GM12878 (cell line): ENCODE measurements around the gene NRG2. TPM values are rescaled to one million over a fixed set of nuclear protein-coding genes. Genes with fewer than 3 reads are reported as not detected.

Experiments
- ATAC-seq: fragments of 200-7000 bp; cut with Tn5 transposase; 3 replicates; pipeline ENCODE4 v1.9.1; 2020; ENCODE audit warnings: mild to moderate bottlenecking, moderate library complexity
- BruUV-seq: library from RNA; stranded (reverse); fragments of 400-500 nt; replicated peaks from 2 replicates; lab custom pipeline; 2021; lab: Mats Ljungman, UMichigan
- CTCF ChIA-PET: fragments of 300-600 bp; sonication (Branson Sonifier 250); formaldehyde crosslinking; extraction: SDS; loops from one replicate; lab custom pipeline; 2021; ENCODE audit warnings: inconsistent platforms; lab: Yijun Ruan, JAX
- POLR2A ChIA-PET: fragments of 350-600 bp; formaldehyde crosslinking; extraction: SDS; loops from one replicate; lab custom pipeline; 2021; ENCODE audit warnings: inconsistent platforms; lab: Charles Lee
- RAD21 ChIA-PET: fragments of 300-600 bp; sonication (Branson Sonifier 250); formaldehyde crosslinking; loops from one replicate; lab custom pipeline; 2023; ENCODE audit warnings: antibody characterized with exemption; ENCODE audit not compliant: unreplicated experiment; lab: Charles Lee
- SMC1A ChIA-PET: fragments of 300-600 bp; sonication (Branson Sonifier 250); formaldehyde crosslinking; loops from one replicate; lab custom pipeline; 2023; ENCODE audit not compliant: unreplicated experiment, uncharacterized antibody; lab: Charles Lee
- DNase-seq: peaks from one replicate; pipeline ENCODE4 v3.0.0-alpha.2; 2011; ENCODE audit warnings: low read depth, low spot score
- FAIRE-seq: peaks from 3 replicates; lab custom pipeline; 2011; peaks lifted over from hg19 to GRCh38; lab: Jason Lieb, UNC
- H2AFZ ChIP-seq: 2 replicates; pipeline ENCODE4 v1.6.0; 2011; ENCODE audit warnings: low read depth, low read length, control low read depth; ENCODE audit not compliant: control insufficient read depth
- H3K27ac ChIP-seq: 2 replicates; pipeline ENCODE4 v1.5.1; 2011; ENCODE audit warnings: control low read depth; ENCODE audit not compliant: control insufficient read depth, insufficient read depth
- H3K27me3 ChIP-seq, 2 experiments: replicated peaks in 1 of 2; 2 replicates each; pipeline versions ENCODE4 v1.6.0 to v1.6.1; 2011; ENCODE audit warnings: low read length in 1 of 2; ENCODE audit not compliant: control insufficient read depth in 2 of 2, insufficient read depth in 2 of 2
- H3K36me3 ChIP-seq, 2 experiments: 2 replicates each; pipeline ENCODE4 v1.5.1; 2011; ENCODE audit warnings: low read length in 1 of 2; ENCODE audit not compliant: control insufficient read depth in 2 of 2, insufficient read depth in 2 of 2
- H3K4me1 ChIP-seq: 2 replicates; pipeline ENCODE4 v1.6.1; 2011; ENCODE audit warnings: mild to moderate bottlenecking, low read length, moderate library complexity, mixed read lengths; ENCODE audit not compliant: control insufficient read depth, insufficient read depth
- H3K4me2 ChIP-seq: 2 replicates; pipeline ENCODE4 v1.6.0; 2011; ENCODE audit warnings: control low read depth; ENCODE audit not compliant: control insufficient read depth, insufficient read depth
- H3K4me3 ChIP-seq: fragments of 200-600 bp; sonication (generic); 2 replicates; pipeline ENCODE4 v1.5.1; 2016
- H3K79me2 ChIP-seq: 2 replicates; pipeline ENCODE4 v1.6.0; 2011; ENCODE audit warnings: low read length; ENCODE audit not compliant: control insufficient read depth, insufficient read depth
- H3K9ac ChIP-seq: 2 replicates; pipeline ENCODE4 v1.8.0; 2011; ENCODE audit warnings: low read length, control low read depth, mixed read lengths; ENCODE audit not compliant: control insufficient read depth, insufficient read depth
- H3K9me3 ChIP-seq: replicated peaks from 3 replicates; pipeline ENCODE4 v1.5.1; 2011; ENCODE audit warnings: mild to moderate bottlenecking, low read length; ENCODE audit not compliant: control insufficient read depth, insufficient read depth
- H4K20me1 ChIP-seq: 2 replicates; pipeline ENCODE4 v1.6.0; 2011; ENCODE audit not compliant: control insufficient read depth, insufficient read depth
- CBX5 ChIP-seq: sonication (generic); IDR thresholded peaks from 2 replicates; pipeline ENCODE4 v1.6.1; 2016; ENCODE audit warnings: low read depth, moderate library complexity, mild to moderate bottlenecking, inconsistent platforms
- CHD1 ChIP-seq: IDR thresholded peaks from 2 replicates; pipeline ENCODE4 v1.6.1; 2012; ENCODE audit warnings: low read depth, low read length, improper control_type of control experiment
- E2F8 ChIP-seq: fragments of 450-650 bp; IDR thresholded peaks from 2 replicates; pipeline ENCODE4 v1.6.1; 2018; ENCODE audit warnings: mild to moderate bottlenecking, low read depth, moderate library complexity; ENCODE audit not compliant: partially characterized antibody
- RB1 ChIP-seq: fragments of 450-650 bp; formaldehyde crosslinking; IDR thresholded peaks from 2 replicates; pipeline ENCODE4 v1.6.1; 2017; ENCODE audit warnings: mild to moderate bottlenecking, borderline replicate concordance
- RBBP5 ChIP-seq: fragments of 200-600 bp; sonication (generic); conservative IDR thresholded peaks from 2 replicates; pipeline ENCODE4 v1.6.1; 2016
- ZNF384 ChIP-seq: IDR thresholded peaks from 2 replicates; pipeline ENCODE4 v1.6.1; 2012; ENCODE audit warnings: low read depth, mild to moderate bottlenecking, low read length, improper control_type of control experiment, borderline replicate concordance
- WGBS: methylation state at CpG from one replicate; pipeline ENCODE4 v1.1.6; 2016; ENCODE audit warnings: low lambda C conversion rate; ENCODE audit not compliant: insufficient replicate concordance, insufficient coverage; ENCODE audit errors: missing lambda C conversion rate; 5-methylcytosine and 5-hydroxymethylcytosine counted together
- in situ Hi-C: fragments of 300-500 bp; cut with MboI; formaldehyde crosslinking; loops from 9 replicates; pipeline ENCODE4 v1.14.3; 2018; ENCODE audit warnings: mixed read lengths
- intact Hi-C: fragments of 100-400 bp; cut with micrococcal nuclease; formaldehyde crosslinking; loops from one replicate; pipeline ENCODE4 v1.14.2; 2022; ENCODE audit not compliant: unreplicated experiment
- polyA plus RNA-seq, 11 experiments: library from polyadenylated mRNA; depleted of rRNA in 4 of 11; unstranded in 6 of 11; stranded (reverse) in 5 of 11; fragments of >200 nt; fragmentation: Nextera tagmentation in 4 of 11; fragmentation: Illumina TruSeq in 1 of 11; extraction: Ambion mirVana in 4 of 11; extraction: Trizol in 1 of 11; gene quantifications; 1 replicate in 1 of 11; 2 replicates in 10 of 11; pipeline versions ENCODE4 v1.2.1 to v1.2.3, GENCODE V29; 2011 to 2016; ENCODE audit warnings: inconsistent platforms in 2 of 11, missing spikeins in 2 of 11, low read depth in 1 of 11
- total RNA-seq, 4 experiments: library from RNA; depleted of rRNA in 3 of 4; stranded (reverse); fragments of >200 nt in 3 of 4; fragmentation: Illumina TruSeq in 1 of 4; extraction: Trizol in 1 of 4; gene quantifications; 2 replicates each; pipeline versions ENCODE4 v1.2.1 to v1.2.3, GENCODE V29; 2013 to 2021

NRG2 gene
- total and polyA plus RNA-seq, 10 of the 15 experiments (the other 5 are each of a cell fraction or from before 2014, with no cell fraction given) = 0.10 to 21.7 (median 9.6) TPM

- RAD21 ChIA-PET = interaction anchor here (1.2 to 2.9 kb wide), 2 partner anchors 53 to 54 kb away, joined by 4 to 9 read pairs; no protein-coding TSS in a partner anchor
These were observed 127.8 kb downstream of the NRG2 start for GRCh38 chr5:139915266-139915665.

More at GRCh38 chr5:139915266-139915665, 127.8 kb downstream of the NRG2 start:
- TF ChIP-seq RB1 (no peak), CBX5 (no peak), CHD1 (no peak), ZNF384 (no peak), E2F8 (no peak), RBBP5 (no peak)
- FAIRE-seq (no peak), ATAC-seq (no peak), DNase-seq (no peak)
- POLR2A ChIA-PET = no interaction called here
- in situ Hi-C loops = no loop called here
- Histone ChIP-seq H3K27ac (no peak overlapping the region), H3K4me1 (no peaks in the 10 kb centered on the region), H3K9ac (no peak overlapping the region), H3K79me2 (no peaks in the 10 kb centered on the region), H3K27me3 (no peaks in the 10 kb centered on the region), H4K20me1 (no peaks in the 10 kb centered on the region), H3K36me3 (no peaks in the 10 kb centered on the region), H3K4me2 (no peak overlapping the region), H2AFZ (no peak overlapping the region), H3K9me3 (no peaks in the 10 kb centered on the region), H3K4me3 (no peak overlapping the region)
- BruUV-seq = no TSS peak
- intact Hi-C loops = no loop called here
- SMC1A ChIA-PET = interaction anchor here (0.8 to 0.9 kb wide), 2 partner anchors 54 to 206 kb away, joined by 3 read pairs; no protein-coding TSS in a partner anchor
- 20% methylated on average over 3 of the region's 3 CpGs for WGBS
- CTCF ChIA-PET = interaction anchor here (0.7 to 8.7 kb wide), 2 partner anchors 54 to 128 kb away, joined by 3 to 52 read pairs; no protein-coding TSS in a partner anchor
